ENCODE measurements around the gene VPS9D1.
A peak's percentile ranks its signal among the peaks of the same experiment; 100 is the strongest.
"Not testable (repeated sequence)": the region's sequence is repeated elsewhere in the genome, so short reads cannot be mapped to it uniquely, and the experiment has no call there.

The VPS9D1 gene

DNA sequence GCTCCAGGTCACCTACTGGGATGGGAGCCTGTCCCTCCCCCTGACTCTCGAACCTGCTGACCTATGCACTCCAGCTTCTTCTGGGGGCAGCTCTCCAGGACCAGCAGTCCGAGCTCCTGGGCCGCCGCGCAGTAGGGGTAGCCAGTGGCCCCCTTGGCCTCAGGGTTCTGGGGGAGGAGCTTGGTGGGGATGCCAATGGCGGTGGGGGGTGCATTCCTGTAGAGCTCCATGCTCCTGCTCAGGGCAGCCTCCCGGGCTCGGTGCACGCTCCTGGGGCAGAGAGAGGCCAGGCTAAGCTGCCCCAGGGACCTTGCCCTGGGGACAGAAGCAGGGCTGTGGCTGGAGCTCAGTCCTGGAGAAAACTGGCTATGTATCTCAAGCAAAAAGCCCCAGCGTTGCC, 11.5 kb downstream of the VPS9D1 start:
- DNase-seq, result no peak

DNA sequence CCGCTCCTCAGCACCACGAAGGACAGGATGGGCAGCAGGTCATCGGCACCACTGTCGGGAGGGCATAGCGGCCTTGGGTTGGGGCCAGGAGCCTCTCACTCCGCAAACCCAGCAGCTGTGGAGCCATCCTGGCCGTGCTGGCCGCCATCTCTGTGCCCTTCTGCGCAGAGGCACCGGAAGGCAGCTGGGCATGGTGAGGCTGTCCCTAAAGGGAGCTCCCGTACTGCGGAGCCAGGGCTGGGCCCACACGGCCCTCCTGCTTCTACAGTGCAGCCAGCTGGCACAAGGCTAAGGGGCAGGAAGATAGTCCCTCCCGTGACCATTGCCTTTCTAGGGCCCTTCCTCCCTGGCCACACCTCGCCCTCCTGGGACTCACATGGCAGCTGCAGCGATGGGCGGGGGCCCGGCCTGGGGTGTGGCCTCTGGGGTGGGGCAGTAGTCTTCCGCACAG, 12.2 kb downstream of the VPS9D1 start:
- DNase-seq, result no peak

GRCh38 chr16:89707695-89708094, 13.0 kb downstream of the VPS9D1 start:
- DNase-seq, result no peak

GRCh38 chr16:89706518-89707260, 14.0 kb downstream of the VPS9D1 start:
- no peak for DNase-seq

GRCh38 chr16:89705006-89705405, 15.7 kb downstream of the VPS9D1 start:
- DNase-seq, result no peak

DNA sequence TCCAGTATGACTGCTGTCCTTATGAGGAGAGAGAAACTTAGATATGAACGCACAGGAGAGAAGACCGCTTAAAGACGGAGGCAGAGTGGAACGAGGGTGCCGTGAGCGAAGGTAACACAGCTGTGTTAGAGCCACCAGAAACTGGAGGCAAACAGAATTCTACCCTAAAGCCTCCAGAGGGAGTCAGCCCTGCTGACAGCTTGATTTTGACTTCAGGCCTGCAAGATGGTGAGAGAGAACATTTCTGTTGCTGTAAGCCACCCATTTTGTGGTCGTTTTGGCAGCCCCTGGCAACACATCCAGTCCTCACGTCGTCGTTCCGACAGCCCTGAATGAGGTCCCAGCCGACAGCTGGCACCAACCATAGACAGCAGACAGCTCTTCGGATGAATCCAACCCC, 16.4 kb downstream of the VPS9D1 start:
- DNase-seq, result no peak

- DNase-seq, result peak; percentile 92
Observed at GRCh38 chr16:89701425-89702406, 19.0 kb downstream of the VPS9D1 start, which contains the start of gene SPATA2L. Gene SPATA2L, minus strand, starts transcription at chr16:89701705. Its CDS starts 473 bp downstream, at chr16:89701232.

GRCh38 chr16:89700649-89701424, 19.9 kb downstream of the VPS9D1 start:
- no peak for DNase-seq

DNA sequence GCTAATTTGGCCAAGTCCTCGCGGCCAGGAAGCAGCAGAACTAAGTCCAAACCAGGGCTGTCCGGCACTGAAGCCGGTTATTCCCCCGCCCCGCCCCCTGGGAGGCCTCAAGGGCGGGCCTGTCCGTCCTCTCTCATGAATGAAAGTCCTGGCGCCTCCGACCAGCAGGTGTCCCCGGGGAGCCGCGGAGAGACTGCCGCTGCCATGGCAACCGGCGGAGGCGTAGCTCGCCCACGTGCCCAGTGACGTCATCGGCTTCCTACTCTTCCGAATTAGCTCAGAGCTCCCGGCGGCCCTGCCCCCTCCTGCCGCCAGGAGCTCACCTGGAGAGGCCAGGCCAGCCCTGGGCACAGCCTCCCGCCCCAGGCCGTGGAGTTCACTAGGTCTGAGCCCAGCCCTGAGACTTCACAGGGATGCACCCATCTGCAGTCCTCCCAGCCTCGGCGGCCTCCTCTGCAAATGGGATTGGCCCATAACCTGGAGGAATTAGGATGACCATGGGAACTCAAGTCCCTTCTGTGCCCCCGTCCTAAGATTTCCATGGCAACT, 20.5 kb downstream of the VPS9D1 start:
- DNase-seq, result peak; percentile 97

- DNase-seq, result not testable (repeated sequence)
Observed at GRCh38 chr16:89699629-89700099, 21.0 kb downstream of the VPS9D1 start.

DNA sequence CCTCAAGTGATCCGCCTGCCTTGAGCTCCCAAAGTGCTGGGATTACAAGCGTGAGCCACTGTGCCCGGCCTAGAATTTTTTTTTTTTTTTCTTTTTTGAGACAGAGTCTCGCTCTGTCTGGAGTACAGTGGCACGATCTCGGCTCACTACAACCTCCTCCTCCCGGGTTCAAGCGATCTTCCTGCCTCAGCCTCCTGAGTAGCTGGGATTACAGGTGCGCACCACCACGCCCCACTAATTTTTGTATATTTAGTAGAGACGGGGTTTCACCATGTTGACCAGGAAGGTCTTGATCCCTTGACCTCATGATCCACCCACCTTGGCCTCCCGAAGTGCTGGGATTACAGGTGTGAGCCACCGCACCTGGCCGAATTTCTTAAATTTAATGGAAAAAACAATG, 22.0 kb downstream of the VPS9D1 start:
- not testable (repeated sequence) for DNase-seq

DNA sequence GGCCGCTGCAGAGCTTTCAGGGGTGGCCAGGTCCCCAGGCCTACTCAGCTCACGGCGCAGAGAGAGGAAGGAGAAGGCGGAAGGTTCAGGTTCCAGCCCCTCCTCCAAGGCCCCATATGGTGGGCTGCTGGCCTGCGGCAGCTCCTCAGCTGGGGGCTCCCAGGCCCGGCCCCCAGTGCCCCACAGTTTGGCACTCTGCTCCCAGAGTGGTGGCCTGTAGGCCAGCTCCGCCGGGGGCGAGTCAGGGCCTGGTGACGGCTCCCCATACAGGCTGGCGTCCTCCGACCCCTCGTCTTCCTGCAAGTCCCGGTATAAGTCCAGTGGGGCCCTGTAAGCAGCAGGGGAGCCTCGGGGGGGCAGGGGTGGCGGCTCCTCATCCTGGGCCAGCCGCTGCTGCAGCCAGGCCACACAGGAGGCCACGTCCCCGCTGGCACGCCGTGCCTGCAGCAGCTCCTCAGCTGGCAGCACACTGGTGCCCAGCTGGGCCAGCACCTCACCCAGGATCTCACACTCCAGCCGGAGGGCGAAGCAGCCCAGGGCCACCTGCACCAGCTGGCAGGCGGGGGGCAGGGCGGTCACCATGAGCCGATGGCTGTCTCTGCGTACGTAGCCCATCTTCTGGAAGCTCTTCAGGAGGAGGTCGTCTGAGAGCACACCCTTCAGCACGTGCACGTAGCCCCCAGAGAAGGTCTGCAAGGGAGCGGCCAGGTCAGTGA, 22.9 kb downstream of the VPS9D1 start:
- peak; percentile 76 for DNase-seq

GRCh38 chr16:89697161-89697615, 23.5 kb downstream of the VPS9D1 start:
- DNase-seq, result peak; percentile 87

GRCh38 chr16:89696670-89697128, 24.0 kb downstream of the VPS9D1 start:
- DNase-seq, result no peak

DNA sequence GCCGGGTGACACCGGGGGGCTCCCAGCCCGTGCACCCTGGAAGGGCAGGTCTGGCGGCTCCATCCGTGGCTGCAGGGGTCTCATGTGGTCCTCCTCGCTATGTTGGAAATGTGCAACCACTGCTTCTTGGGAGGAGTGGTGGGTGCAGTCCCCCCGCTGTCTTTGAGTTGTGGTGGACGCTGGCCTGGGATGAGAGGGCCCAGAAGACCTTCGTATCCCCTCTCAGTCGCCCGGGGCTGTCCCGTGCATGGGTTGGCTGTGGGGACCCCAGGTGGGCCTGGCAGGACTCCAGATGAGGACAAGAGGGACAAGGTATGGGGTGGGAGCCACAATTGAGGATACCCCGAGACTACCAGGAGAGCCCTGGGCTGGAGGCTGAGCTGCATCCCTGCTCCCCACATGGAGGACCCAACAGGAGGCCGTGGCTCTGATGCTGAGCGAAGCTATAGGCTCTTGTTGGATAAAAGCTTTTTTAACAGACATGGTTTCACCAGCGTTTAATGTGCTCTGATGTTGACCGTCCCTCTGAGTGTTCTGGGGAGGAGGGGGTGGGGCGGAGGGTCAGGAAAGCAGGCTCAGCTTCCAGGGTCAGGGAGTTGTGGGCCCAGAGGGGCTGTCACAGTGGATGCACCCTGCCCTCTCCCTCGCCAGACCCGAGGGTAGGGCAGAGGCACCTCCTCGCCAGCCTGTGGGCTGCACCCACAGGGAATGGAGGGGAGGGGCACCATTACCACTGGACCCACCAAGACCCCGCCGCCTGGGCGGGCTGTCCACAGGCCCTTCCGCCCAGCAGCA, 24.6 kb downstream of the VPS9D1 start:
- no peak for DNase-seq

- no peak for DNase-seq
Observed at GRCh38 chr16:89695086-89695874, 25.4 kb downstream of the VPS9D1 start.

DNA sequence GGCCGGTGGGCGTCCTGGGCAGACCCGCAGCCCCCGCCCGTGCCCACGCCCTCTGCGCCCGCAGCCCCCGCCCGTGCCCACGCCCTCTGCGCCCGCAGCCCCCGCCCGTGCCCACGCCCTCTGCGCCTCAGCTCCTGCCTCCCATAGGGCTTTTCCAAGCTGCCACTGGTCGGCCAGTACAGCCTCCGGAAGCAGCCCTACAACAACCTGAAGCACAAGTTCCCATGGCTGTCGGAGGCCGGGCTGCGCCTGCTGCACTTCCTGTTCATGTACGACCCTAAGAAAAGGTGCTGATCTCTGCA, 26.0 kb downstream of the VPS9D1 start:
- DNase-seq, result not testable (repeated sequence)

DNA sequence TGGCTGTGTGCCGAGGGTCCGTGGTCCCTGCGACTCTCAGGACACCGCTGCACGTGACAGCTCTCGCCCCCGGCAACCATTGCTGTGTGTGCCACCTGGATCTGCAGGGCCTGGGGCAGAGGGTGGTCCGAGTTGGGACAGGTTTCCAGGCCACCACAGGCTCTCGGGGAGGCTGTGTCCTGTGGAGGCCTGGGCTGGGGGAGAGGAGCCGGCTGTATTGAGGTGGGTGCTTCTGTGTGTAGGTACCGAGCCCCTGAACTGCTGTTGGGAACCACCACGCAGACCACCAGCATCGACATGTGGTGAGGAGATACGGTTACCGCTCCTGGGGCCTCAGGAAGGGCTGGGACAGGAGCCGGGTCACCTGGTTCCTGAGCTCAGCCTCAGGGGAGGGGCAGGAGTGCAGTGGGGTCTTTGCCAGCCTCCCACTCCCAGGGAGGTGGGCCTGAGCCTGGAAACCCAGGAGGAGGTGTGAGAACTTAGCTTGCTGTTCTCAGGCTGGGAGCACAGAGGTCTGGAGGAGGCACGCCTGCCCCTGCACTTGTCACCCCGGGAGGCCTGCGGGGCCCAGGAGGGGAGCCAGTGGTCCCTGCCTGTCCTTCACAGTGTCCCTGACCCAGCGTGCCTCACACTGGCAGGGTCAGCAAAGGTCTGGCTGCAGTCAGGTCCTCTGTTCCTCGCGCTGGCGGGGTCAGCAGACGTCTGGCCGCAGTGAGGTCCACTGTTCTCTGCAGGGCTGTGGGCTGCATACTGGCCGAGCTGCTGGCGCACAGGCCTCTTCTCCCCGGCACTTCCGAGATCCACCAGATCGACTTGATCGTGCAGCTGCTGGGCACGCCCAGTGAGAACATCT, 26.5 kb downstream of the VPS9D1 start:
- no peak for DNase-seq

- no peak for DNase-seq
Observed at GRCh38 chr16:89693289-89693731, 27.4 kb downstream of the VPS9D1 start.

All from SHP77 treated with DMSO at 0.1 percent for 48 hours (cell line).